Uterus (tissue), 2 donors: ENCODE results near the gene HLA-DPA1.

Experiments
- CTCF ChIP-seq, 4 experiments: fragments of 200-600 bp in 2 of 4; fragments of 450-650 bp in 2 of 4; sonication (generic) in 2 of 4; IDR thresholded peaks; one replicate each; pipeline ENCODE4 v1.5.1; 2016 to 2019; ENCODE audit warnings: antibody characterized with exemption in 4 of 4, mild to moderate bottlenecking in 2 of 4, moderate library complexity in 1 of 4
- POLR2A ChIP-seq, 2 donors: fragments of 450-650 bp; IDR thresholded peaks; one replicate each; pipeline ENCODE4 v1.6.1; 2016; ENCODE audit warnings: antibody characterized with exemption in 2 of 2, mild to moderate bottlenecking in 1 of 2, moderate library complexity in 1 of 2

GRCh38 chr6:33015798-33016197 lies 57.7 kb downstream of the HLA-DPA1 start:
- TF ChIP-seq CTCF (IDR thresholded peaks at IDR 0.05) (no peak), POLR2A (IDR thresholded peaks at IDR 0.05) (no peak)
